GM12873 (cell line): ENCODE data around the gene PREX1.
A peak's percentile ranks its signal among the peaks of the same experiment; 100 is the strongest.

Experiments used
- CTCF ChIP-seq: IDR thresholded peaks from 2 replicates; pipeline ENCODE4 v1.5.1; 2012; ENCODE audit warnings: low read depth, mild to moderate bottlenecking, moderate library complexity, low read length, control low read depth; ENCODE audit not compliant: insufficient read depth; ENCODE audit errors: missing control alignments

PREX1 gene

GRCh38 chr20:48581167-48581566 is 246.6 kb downstream of the PREX1 start:
- no peak for TF ChIP-seq CTCF

GRCh38 chr20:48578397-48579098 is 249.3 kb downstream of the PREX1 start:
- TF ChIP-seq CTCF, result peak; percentile 23

GRCh38 chr20:48577557-48577956 is 250.2 kb downstream of the PREX1 start:
- no peak for TF ChIP-seq CTCF

- TF ChIP-seq CTCF, result no peak
These were observed 253.4 kb downstream of the PREX1 start for GRCh38 chr20:48574383-48574782.
